ENCODE measurements around the gene POTEF. TPM values are rescaled to one million over a fixed set of nuclear protein-coding genes. Genes with fewer than 3 reads are reported as not detected.
A peak's percentile ranks its signal among the peaks of the same experiment; 100 is the strongest.
"Not testable (repeated sequence)": the region's sequence is repeated elsewhere in the genome, so short reads cannot be mapped to it uniquely, and the experiment has no call there.

Gene POTEF
- polyA plus RNA-seq, 3 donors: not detected

DNA sequence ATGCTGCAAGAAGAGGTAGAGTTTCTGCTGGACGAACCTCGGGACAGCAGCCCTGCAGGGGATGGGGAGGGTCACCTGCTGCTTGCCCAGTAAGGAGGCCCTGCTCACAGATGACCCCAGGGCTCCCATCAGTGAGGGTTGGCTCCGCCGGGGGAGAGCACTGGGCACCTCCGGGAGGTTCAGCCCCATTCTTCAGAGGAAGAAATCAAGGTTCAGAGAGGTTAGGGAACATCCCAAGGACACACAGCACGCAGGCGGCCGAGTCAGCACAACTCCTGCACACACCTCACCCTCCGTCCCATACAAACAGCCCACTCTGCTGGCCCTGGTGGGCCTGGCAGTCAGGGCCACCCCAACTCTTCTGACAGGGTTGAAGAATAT is 27.6 kb upstream of the POTEF start:
- Histone ChIP-seq H3K9me3 (replicated peaks in 1 of 2; ENCODE audit: control insufficient read depth in 1 of 2, insufficient read depth in 1 of 2, low read length in 2 of 2) (no peaks in the 10 kb centered on the region), H3K4me3 (replicated peaks in 1 of 3; ENCODE audit: low read depth in 2 of 3, low read length in 3 of 3) (no peak overlapping the region), H3K36me3 (replicated peaks in 1 of 2; ENCODE audit: control insufficient read depth in 1 of 2, insufficient read depth in 2 of 2, low read length in 2 of 2) (peaks cover 49 to 59% of the 10 kb centered on the region in 2 donors), H4K20me1 (ENCODE audit: insufficient read depth, low read length) (no peaks in the 10 kb centered on the region), H3K27me3 (ENCODE audit: control insufficient read depth in 2 of 2, insufficient read depth in 2 of 2, low read length in 2 of 2) (no peaks in the 10 kb centered on the region), H3K27ac (ENCODE audit: low read depth in 1 of 2, low read length in 2 of 2) (no peak overlapping the region), H2AFZ (ENCODE audit: insufficient read depth, low read depth, low read length, poor library complexity, severe bottlenecking) (no peak overlapping the region), H3K79me2 (ENCODE audit: insufficient read depth, low read length) (no peaks in the 10 kb centered on the region), H3K9ac (ENCODE audit: insufficient read depth, low read length, poor library complexity, severe bottlenecking) (no peak overlapping the region), H3K4me2 (replicated peaks; ENCODE audit: extremely low read depth, low read length, poor library complexity, severe bottlenecking) (no peak overlapping the region), H3K4me1 (ENCODE audit: control insufficient read depth in 1 of 2, insufficient read depth in 2 of 2, low read length in 2 of 2) (no peaks in the 10 kb centered on the region)
- H3K4me1 Mint-ChIP-seq: peaks cover 6% of the 10 kb centered on the region
- TF ChIP-seq, protein P1, sequence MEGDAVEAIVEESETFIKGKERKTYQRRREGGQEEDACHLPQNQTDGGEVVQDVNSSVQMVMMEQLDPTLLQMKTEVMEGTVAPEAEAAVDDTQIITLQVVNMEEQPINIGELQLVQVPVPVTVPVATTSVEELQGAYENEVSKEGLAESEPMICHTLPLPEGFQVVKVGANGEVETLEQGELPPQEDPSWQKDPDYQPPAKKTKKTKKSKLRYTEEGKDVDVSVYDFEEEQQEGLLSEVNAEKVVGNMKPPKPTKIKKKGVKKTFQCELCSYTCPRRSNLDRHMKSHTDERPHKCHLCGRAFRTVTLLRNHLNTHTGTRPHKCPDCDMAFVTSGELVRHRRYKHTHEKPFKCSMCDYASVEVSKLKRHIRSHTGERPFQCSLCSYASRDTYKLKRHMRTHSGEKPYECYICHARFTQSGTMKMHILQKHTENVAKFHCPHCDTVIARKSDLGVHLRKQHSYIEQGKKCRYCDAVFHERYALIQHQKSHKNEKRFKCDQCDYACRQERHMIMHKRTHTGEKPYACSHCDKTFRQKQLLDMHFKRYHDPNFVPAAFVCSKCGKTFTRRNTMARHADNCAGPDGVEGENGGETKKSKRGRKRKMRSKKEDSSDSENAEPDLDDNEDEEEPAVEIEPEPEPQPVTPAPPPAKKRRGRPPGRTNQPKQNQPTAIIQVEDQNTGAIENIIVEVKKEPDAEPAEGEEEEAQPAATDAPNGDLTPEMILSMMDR (IDR thresholded peaks at IDR 0.05): no peak
- H3K9me3 Mint-ChIP-seq: no peaks in the 10 kb centered on the region
- H3K4me3 Mint-ChIP-seq: no peak overlapping the region
- peaks cover 39 to 91% of the 10 kb centered on the region in 2 donors for H3K36me3 Mint-ChIP-seq
- WGBS (ENCODE audit: insufficient coverage): 100% methylated on average over 5 of the region's 9 CpGs
- intact Hi-C loops (cut with micrococcal nuclease): no loop called here
- no peak for DNase-seq
- peaks cover 0 to 1% (median 0%) of the 10 kb centered on the region in 3 donors for H3K27me3 Mint-ChIP-seq (ENCODE audit: low read depth in 3 of 3)
- peak overlapping the region in 1 of 7 donors; percentile 66 for H3K27ac Mint-ChIP-seq

DNA sequence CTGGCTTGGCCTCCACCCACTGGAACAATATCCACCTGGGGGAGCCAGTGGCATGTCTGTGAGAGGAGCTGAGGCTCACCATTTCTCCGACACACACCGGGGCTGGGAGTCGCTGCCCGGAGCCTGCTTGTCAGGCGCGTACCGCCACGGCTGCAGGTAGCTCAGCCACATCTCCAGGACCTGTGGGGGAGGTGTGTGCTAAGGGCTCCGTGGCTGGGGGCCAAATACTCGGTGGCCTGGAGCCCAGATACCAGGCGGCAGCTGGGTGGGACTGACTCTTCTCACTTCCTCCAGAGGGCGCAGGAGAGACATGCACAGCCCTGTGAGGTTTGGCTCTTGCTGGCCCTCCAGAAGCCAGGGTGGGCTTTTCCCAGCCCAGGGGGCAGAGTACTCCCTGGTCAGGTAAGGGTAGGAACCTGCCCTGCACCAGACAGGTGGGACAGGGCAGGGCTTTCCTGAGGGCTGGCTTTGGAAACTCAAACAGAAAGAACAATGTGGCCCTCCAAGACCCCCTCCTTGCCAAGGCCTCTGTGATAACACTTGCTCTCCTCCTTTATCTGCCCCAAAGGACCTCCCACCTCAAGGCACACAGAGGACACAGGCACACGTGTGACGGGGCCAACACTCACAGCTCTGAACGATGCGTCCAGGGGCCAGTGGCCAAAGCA is 27.1 kb upstream of the POTEF start:
- H3K4me2 ChIP-seq (replicated peaks; ENCODE audit: extremely low read depth, low read length, poor library complexity, severe bottlenecking); H3K27ac ChIP-seq (ENCODE audit: low read depth in 1 of 2, low read length in 2 of 2); H4K20me1 ChIP-seq (ENCODE audit: insufficient read depth, low read length); H3K27me3 ChIP-seq (ENCODE audit: control insufficient read depth in 2 of 2, insufficient read depth in 2 of 2, low read length in 2 of 2); H3K4me3 Mint-ChIP-seq; H3K4me3 ChIP-seq (replicated peaks in 1 of 3; ENCODE audit: low read depth in 2 of 3, low read length in 3 of 3); H3K4me1 ChIP-seq (ENCODE audit: control insufficient read depth in 1 of 2, insufficient read depth in 2 of 2, low read length in 2 of 2); H3K27me3 Mint-ChIP-seq (ENCODE audit: low read depth in 3 of 3); H3K9me3 Mint-ChIP-seq; intact Hi-C loops (cut with micrococcal nuclease); H2AFZ ChIP-seq (ENCODE audit: insufficient read depth, low read depth, low read length, poor library complexity, severe bottlenecking); H3K9me3 ChIP-seq (replicated peaks in 1 of 2; ENCODE audit: control insufficient read depth in 1 of 2, insufficient read depth in 1 of 2, low read length in 2 of 2); H3K9ac ChIP-seq (ENCODE audit: insufficient read depth, low read length, poor library complexity, severe bottlenecking); DNase-seq; H3K4me1 Mint-ChIP-seq; H3K79me2 ChIP-seq (ENCODE audit: insufficient read depth, low read length): not testable (repeated sequence)
- Mint-ChIP-seq H3K36me3 (peaks cover 38 to 87% of the 10 kb centered on the region in 2 donors), H3K27ac (peak overlapping the region in 2 of 7 donors; percentile 66 to 77)
- H3K36me3 ChIP-seq (replicated peaks in 1 of 2; ENCODE audit: control insufficient read depth in 1 of 2, insufficient read depth in 2 of 2, low read length in 2 of 2): peaks cover 49 to 59% of the 10 kb centered on the region in 2 donors
- WGBS (ENCODE audit: insufficient coverage): 98% methylated on average over 8 of the region's 16 CpGs

Measured in CD14-positive monocyte (primary cell).